ENCODE results near the gene SEMA3F.
"Not testable (repeated sequence)": the region's sequence is repeated elsewhere in the genome, so short reads cannot be mapped to it uniquely, and the experiment has no call there.

The SEMA3F gene

DNA sequence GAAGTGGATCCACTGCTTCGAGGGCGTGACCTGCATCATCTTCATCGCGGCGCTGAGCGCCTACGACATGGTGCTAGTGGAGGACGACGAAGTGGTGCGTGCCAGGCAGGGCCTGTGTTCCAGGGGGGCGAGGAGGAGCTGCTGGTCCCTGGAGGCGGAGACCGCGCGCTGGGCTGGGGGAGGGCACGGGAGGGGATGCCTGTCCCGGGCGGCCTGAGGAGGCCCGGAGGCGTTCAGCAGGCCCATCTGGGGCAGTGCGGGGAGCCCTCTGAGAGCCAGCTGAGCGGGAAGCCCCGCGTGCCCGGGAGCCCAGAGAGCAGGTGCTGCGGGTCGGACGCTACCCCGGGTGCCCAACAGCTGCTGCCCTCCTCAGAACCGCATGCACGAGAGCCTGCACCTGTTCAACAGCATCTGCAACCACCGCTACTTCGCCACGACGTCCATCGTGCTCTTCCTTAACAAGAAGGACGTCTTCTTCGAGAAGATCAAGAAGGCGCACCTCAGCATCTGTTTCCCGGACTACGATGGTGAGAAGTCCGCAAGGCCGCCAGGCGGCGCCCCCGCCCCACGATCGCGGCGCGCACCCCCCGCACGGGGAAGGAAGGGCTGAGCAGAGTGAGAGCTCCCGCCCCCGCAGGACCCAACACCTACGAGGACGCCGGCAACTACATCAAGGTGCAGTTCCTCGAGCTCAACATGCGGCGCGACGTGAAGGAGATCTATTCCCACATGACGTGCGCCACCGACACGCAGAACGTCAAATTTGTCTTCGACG lies 39.2 kb downstream of the SEMA3F start:
- DNase-seq, result peak; percentile 80

DNA sequence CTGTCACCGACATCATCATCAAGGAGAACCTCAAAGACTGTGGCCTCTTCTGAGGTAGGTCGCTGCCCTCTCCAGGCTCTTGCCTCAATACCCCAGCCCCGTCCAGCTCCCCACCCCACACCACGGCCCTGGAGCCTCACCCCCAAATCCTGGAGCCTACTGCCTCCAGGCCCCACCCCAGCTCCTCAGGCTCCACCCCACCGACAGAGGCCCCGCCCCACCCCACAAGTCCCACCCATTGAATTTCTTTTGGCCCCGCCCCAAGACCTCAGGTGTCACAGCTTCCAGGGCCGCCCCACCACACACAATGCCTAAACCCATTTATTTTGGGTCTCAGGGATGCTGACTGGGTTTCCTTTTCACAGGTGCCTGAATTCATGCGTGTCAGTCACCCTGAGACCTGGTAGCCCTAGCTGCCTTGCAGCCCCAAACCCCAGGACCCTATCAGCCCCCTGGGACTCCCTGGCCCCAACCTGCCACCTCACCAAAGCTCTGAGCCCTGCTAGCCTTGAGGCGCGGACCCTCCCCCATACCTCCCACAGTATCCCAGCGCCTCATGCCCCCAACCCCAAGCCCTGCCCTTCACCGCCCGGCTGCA lies 39.9 kb downstream of the SEMA3F start:
- no peak for DNase-seq

DNA sequence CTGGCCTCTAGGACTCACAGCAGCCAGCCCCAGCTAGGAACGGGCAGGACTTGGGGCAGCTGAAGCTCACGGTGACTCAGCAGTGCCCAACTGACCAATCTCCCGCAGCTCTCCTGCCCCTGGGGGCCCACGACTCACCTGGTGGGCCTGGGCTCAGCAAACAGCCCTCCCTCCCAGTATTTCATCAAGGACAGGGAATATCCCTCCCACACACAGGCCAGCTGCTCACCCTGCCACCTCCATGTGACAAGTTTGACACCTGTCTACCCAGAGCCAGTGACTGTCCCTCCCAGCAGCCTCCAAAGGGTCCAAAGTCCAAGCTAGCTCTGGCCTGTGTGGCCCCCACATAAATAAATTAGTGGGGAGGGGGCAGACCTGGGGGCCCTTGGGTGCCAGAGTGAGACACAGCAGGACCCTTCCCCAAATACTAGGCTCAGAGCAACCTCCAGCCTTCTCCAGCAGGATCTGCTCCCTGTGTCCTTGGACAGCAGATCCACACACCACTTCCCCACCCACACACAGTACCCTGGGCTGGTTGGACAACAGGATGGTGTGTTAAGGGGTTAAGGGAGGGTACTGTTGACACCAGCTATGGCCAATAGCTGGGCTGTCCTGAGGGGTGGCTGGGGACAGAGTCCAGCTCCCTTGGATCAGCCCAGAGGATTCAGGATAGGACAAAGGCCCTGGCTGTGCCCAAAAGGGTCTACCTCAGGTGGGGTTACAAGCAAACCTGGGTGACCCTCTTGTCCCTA lies 40.6 kb downstream of the SEMA3F start:
- no peak for DNase-seq

DNA sequence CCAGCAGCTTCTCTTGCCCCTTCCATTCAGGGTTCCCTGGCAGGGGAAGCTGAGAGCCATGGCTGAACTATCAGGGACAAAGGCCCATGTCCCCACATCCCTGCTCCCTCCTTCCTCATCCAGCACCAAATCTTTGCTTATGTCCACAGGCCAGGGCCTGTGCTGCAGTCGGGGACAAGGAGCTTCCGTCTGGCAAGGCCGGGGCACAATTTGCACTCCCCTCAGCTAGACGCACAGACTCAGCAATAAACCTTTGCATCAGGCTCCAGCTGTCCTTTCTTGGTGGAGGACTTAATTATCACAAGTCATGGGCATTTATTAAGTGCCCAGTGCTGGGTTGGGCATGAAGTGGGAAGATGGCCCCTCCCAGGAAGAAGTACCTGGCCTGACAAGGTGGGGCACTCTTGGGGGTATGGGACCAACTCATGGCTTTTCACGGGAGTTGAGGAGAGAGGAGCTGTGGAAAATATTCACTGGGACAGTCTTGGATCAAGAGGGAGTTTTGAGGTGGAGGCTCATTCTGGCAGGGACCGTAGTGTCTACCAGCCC lies 41.2 kb downstream of the SEMA3F start:
- DNase-seq, result no peak

DNA sequence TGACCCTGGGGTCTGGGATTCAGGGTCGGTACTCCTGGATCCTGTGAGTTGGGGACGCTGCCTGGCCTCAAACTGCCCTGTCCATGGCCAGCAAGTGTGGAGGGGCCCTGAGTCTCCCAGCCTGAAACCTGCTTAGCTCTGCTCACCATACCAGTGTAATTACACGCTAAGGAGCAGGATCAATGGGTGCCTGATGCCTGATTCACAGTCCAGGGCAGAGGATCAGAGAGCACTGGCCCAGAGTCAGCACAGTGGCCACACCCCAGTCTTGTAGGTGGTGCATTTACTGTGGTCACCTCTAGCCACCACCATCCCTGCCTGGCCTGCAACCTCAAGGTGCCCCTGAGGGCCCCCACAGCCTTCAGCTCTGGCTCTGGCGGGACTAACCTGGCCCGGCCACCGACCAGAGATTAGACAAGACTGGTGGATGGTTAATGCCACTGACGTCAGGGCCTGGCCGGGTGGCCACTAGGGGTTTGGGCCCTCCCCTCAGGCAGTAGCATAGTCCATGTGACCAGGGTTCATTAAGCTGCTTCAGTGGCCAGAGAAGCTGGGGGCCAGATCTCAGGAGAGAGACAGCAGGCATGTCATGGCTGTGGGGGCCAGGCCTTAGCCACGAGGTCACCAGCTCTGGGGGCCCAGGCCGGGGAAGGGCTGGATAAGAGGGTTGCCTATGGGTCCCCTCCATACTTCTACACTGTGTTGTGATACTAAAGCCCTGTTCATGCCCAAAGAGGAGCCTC lies 46.6 kb downstream of the SEMA3F start:
- no peak for DNase-seq

DNA sequence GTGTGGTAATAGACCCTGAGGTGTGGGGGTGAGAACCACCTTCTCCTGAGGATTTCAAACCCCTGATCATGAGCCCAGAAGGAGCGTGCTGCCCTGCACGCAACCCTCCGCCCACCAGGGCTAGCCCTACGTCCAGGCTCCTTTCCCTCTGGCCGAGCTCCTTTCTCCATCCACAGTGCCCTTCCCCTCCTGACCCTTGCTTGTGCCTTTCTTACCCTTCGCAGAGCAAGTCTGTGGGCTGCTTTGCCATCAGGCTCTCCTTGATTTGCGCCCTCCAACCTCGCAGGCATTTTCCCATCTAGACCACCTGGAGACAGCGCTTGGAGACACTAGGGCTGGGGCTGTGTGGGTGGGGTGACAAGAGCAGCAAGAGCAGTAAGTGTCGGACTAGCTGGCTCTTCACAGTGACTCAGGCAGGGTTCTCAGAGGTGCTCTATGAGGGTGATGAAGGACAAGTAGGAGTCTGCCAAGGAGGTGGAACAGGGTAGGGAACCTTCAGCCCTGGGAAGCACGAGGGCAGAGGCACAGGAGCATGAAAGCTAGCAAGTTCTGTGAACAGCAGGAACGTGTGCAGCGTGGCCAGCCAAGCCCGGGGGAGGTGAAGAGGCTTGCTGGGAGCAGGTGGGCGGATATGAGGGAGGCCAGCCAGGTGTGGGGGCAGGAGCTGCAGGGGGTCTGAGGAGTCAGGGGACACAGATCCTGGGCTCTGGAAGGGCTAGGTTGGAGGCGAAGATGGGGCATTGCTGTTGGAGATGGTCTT lies 47.4 kb downstream of the SEMA3F start:
- no peak for DNase-seq

DNA sequence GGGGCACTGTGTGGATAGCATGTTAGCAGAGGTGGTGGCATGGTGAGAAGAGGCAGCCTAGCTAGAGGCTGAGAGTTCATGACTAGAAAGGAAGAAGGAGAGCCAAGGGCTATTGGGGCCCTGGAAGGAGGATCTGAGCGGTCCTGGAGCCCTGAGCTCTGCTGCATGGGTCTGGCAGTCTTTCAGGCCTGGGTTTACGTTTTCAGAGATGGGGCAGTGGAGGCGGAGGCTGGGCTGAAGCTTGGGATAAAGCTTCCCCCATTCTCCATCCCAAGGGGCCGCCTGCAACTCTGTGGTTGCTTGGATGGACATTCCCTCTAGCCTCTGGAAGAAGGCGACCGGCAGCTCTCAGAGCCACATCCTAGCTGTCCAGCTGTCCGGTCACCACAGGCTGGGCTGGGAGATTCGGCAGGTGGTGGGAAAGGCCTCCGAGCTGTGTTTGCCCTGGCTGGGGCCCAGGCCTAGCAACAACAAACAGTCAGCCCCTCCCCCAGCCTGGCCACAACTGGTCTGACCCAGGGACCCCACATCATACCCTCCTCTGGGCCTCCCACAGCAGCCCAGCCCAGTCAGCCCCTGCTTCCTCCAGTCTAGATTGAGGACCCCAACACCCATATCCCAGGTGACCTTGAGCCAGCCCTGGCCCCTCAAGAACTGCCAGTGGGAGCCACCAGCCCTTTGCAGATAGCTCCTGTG lies 48.1 kb downstream of the SEMA3F start:
- DNase-seq, result no peak

DNA sequence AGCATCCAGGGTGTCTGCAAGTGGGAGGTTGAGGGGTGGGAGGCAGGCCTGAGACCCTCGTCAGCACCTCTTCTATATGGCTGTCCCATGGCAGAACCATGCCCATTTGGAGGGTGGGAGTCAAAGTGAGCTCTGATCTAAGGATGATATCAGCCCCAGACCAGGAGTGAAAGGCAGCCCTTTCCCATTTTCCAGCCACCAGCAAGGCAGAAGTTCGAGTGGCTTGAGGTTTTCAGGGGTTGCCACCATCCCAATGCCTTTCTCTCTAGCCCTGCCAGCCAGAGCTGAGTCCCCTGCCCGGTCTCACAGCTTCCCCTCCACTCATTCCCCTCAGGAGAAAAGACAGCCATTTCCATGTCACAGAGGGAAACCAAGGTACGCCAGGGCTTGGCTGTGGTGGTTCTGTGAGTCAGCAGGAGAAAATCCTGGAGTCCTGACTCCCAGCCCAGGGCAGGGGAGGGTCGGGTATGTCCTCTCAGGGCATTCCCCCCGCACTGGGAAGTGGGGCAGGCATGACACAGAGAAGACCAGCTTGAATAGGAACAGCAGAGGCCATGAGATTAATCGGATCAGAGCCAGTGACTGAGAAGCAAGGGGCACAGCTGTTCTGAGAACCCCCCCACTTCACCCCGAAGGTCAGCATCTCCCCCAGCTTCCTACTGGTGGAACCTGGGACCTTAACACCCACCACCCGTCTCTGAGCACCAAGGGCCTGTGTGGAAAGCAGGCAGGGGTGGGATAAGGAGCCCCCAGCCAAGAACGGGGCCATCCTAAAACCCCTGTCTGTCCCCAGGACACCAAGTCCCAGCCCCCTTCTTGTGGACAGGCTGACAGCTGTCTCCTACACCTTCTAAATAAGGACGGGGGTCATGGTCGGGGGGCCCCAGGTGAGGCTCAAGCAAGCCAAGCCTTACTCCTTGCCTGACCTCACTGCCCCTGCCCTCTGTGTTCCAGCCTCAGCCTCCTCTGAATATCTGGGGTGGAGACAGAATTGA lies 49.0 kb downstream of the SEMA3F start:
- DNase-seq, result no peak

DNA sequence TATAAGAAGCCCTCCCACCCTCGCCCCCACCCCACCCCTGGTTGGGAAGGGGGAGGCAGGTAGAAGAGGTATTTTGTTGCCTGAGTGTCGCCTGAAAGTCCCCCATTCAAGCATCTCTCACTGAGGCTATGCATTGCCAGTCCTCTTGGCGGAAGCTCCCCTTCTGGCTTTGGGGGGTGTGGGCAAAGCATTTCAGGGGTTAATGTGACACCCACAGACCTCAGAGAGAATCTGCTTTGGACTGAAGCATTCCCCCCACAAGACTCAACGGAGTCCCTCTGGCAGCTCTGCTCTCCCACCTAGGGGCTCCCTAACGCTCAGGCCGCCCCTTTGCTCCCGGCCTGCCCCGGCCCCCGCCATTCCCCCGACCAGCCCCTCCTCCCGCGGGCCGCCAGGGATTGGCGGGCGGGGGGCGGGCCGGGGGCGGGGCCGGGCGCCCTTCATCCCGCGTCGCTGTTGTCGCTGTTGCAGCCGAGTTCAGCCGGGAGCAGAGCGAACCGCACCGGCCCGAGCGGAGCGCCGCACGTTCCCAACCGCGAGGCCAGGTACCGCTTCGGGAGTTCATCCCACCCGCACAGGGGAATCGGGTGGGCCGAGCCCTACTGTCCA lies 49.8 kb downstream of the SEMA3F start, which contains the start of gene SLC38A3:
Gene SLC38A3 (plus strand): TSS at position 468 of the 609 bp plus-strand sequence. CDS start 8,929 bp downstream, outside the sequence.
- no peak for DNase-seq

DNA sequence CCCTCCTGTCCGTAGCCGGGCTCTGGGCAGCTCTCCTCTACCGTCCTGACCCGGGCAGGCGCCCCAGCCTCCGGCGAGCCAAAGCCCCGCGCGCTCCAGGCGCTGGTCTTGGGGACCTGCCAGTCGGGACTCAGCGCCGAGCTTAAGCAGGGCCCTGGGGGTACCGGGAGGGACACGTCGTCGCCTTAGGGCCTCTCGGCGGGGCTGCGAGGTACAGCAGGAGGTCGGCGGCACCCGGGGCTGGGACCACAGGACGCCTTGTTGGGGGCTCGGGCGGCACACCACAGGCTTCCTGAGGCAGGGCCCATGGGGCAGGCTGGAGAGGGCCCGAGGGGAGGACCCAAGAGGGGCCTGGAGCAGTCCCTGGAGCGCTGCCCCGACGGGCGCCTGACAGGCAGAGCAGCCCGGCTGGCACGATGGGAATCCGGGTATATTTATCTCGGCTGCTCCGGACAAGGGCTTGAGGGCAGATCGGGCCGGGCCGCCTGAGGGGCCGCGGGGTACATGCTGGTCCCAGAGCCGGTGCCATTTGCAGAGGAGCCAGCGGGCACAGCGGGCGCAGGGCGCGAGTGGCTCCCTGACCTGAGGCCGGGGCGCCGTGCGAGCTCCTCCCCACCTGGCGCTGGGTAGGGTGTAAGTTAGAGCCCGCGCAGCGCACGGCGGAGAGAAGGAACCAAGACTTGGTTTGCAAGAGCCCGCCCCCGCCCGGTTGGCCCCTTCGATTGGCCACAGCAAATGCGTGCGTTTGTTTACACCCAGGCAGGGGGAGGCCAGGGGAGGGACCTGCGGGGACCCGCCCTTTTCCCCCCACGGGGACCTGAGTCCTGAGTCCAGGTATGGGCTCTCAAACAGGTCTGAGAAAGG lies 50.5 kb downstream of the SEMA3F start:
- no peak for DNase-seq

DNA sequence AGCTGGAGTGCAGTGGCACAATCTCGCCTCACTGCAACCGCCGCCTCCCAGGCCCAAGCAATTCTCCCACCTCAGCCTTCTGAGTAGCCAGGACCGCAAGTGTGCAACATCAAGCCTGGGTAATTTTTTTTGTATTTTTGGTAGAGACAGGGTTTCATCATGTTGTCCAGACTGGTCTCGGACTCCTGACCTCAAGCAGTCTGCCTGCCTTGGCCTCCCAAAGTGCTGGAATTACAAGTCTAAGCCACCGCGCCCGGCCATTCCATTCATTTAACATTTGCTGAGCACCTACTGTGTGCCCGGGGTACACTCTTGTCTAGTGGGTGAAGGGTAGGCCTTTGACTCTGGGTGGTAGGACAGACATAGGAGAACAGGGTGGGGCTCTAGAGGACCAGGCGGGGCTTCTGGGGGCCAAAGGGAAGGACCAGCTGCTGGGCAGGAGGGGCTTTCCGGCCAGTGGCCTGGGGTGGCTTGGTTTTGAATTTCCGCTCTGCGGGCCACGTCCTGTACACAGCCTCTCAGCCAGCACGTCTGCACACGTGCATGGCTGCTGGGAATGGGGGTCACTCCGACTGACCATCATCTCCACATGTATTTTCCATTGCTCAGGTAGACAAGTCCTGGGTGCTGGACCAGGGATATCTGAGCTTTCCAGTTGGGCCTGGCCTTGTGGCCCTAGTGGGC lies 52.4 kb downstream of the SEMA3F start:
- no peak for DNase-seq

DNA sequence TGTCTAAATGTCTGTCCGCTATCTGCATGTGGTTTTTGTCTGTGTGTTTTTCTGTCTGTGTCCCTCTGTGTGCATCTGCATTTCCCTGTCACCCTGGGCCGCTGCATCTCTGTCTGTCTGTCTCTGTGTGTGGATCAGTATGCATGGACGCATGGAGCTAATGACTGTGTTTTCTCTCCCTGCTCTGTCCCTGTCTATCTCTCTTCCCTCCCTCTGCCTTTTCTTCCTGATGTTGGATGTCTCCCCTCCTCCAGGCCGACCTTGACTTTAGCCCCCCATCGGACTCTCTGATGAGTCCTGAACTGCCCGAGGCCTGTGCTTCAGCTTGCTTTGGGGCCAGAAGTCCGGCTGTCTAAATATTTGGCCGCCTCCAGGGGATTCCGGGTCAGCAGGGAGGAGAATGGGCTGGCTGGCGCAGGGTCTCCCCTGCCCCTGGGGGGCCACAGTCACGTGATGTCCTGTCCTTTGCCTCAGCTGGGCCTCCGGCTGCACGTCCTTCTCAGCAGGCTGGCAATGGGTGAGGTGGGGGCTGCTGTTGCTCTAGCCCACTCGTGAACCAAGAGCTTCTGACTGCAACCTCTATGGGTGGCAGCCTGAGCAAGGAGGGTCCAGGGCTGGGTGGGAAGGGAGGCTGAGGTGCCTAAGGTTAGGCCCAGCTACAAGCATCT lies 53.7 kb downstream of the SEMA3F start:
- DNase-seq, result no peak

DNA sequence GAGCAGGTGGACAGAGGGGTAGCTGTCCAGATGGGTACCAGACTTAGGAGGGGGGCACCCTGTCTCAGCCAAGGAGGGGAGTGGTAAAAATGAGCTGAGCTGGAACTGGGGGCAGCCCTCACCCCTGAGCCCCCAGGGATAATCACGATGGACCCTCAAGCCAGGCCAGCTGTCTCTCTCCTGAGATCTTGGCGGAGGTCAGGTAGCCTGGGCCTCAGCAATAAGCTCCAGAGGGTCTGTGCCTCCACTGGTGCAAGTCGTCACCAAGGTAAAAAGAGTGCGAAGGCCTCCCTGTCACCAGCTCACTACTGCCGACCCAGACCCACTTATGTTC lies 55.0 kb downstream of the SEMA3F start:
- no peak for DNase-seq

DNA sequence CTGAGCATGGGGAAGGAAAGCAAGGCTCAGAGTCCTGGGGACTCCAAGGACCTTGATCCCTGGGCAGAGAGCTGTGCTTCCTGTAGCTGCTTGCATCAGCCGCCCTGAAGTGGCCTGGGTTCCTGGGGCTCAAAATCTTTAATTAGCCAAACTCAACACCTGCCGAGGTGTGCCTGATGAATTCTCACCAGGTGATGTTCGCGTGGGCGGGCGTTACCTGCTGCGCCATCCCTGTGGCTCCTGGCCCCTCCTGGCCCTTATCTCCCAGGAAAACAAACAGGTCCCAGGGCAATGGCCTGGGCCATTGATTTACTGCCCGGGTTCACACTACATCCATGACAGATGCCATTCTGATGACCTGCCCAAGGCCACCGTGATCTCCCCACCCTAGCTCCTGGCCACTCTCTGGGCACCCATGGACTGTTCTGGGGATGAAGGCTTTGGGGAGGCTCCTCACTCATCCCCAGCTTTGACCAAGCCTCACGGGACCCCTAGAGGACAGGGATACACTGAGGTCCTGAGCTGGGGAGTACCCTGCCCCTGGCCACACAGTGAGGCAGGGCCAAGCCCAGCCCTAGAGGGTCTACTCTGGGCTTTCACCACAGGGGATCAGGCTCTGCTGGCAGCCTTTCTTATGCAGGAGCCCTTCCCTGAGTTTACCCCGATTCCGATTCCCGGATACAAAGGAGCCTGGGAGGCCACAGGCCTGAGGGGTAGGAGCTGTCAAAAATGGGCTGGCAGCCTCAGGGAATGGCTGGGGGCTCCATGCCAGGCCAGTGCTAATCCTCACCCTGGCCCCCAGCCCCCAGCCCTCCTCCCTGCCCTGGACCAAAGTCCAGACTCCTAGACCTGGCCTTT lies 55.6 kb downstream of the SEMA3F start:
- DNase-seq, result no peak

DNA sequence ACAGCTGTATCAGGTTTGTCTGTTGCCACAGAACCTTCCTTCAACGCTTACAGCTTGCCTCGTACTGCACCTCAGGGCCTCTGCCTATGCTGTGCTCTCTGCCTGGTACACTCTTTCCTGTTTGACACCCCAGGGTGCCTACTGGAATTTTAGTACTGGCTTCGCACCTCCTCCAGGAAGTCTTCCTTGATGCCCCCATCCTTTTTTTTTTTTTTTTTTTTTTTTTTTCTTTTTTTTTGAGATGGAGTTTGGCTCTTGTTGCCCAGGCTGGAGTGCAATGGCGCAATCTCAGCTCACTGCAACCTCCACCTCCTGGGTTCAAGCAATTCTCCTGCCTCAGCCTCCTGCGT lies 56.2 kb downstream of the SEMA3F start:
- not testable (repeated sequence) for DNase-seq

DNA sequence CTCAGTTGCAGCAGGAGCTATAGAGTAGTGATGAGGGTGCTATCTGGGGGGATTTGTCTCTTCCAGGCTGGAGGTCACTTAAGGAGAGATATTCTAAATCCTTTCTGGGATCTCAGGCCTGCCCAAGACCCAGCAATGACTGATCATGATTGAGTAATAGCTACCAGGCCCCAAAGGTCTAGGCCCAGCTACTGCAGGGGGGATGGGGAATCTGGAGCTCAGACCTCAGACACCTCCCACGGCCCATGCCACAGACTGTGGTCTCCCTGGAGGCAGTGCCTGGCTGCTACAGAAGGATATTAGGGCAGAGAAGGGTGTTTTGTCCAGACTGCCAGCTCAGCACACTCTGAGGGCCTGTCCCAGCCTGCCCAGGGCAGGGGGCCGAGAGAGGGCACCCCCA lies 56.8 kb downstream of the SEMA3F start:
- no peak for DNase-seq

DNA sequence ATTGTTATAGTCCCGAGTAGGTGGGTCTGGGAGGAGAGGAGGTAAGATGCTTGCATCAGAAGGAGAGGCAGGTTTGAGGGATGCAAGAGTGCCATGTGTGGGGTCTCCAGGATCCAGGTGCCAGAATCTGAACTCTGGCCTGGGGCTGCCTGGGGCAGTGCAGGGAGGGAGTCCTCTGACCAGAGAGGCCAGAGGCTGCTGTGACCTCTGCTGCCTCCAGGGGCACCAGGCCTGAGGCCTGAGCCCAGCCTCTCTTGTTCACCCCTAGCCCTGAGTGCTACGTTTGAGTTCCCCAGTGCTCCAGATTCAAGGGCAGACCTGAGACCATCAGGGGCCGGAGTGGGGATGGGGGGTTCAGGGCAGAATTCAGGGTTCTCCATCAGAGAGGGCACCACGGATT lies 57.4 kb downstream of the SEMA3F start:
- no peak for DNase-seq

Data from effector CD4-positive, alpha-beta T cell (primary cell).